ENCODE data around the gene RASGEF1C.
"Not testable (repeated sequence)": the region's sequence is repeated elsewhere in the genome, so short reads cannot be mapped to it uniquely, and the experiment has no call there.

The RASGEF1C gene

GRCh38 chr5:180135128-180135955, 73.7 kb downstream of the RASGEF1C start:
- DNase-seq = no peak

GRCh38 chr5:180133971-180134508, 75.0 kb downstream of the RASGEF1C start:
- DNase-seq = no peak

- DNase-seq = no peak
Measured at GRCh38 chr5:180133551-180133950, 75.5 kb downstream of the RASGEF1C start.

- no peak for DNase-seq
Measured at GRCh38 chr5:180133060-180133459, 76.0 kb downstream of the RASGEF1C start.

- no peak for DNase-seq
Measured at GRCh38 chr5:180130876-180131740, 77.9 kb downstream of the RASGEF1C start.

GRCh38 chr5:180130291-180130869, 78.6 kb downstream of the RASGEF1C start:
- DNase-seq = no peak

GRCh38 chr5:180129291-180130190, 79.5 kb downstream of the RASGEF1C start:
- no peak for DNase-seq

GRCh38 chr5:180128671-180129261, 80.2 kb downstream of the RASGEF1C start:
- no peak for DNase-seq

- no peak for DNase-seq
Measured at GRCh38 chr5:180127682-180128670, 81.0 kb downstream of the RASGEF1C start.

GRCh38 chr5:180126716-180127681, 82.0 kb downstream of the RASGEF1C start:
- DNase-seq = no peak

GRCh38 chr5:180126156-180126555, 82.9 kb downstream of the RASGEF1C start:
- not testable (repeated sequence) for DNase-seq

- not testable (repeated sequence) for DNase-seq
Measured at GRCh38 chr5:180124662-180125061, 84.3 kb downstream of the RASGEF1C start.

- no peak for DNase-seq
Measured at GRCh38 chr5:180122875-180123274, 86.1 kb downstream of the RASGEF1C start.

GRCh38 chr5:180121826-180122413, 87.1 kb downstream of the RASGEF1C start:
- no peak for DNase-seq

GRCh38 chr5:180120237-180121101, 88.5 kb downstream of the RASGEF1C start:
- DNase-seq = no peak

GRCh38 chr5:180119903-180120236, 89.1 kb downstream of the RASGEF1C start:
- DNase-seq = no peak

- DNase-seq = no peak
Measured at GRCh38 chr5:180119031-180119902, 89.7 kb downstream of the RASGEF1C start.
